Activated B cell treated with CpG ODN at 0.5 μM for 24 hours (primary cell): ENCODE results near the gene MAN1A1. TPM values are rescaled to one million over a fixed set of nuclear protein-coding genes. Genes with fewer than 3 reads are reported as not detected.

Experiments
- ATAC-seq: fragments of 200-7000 bp; cut with Tn5 transposase; one replicate; pipeline ENCODE4 v1.10.0; 2021; ENCODE audit warnings: low read depth, mild to moderate bottlenecking, moderate library complexity
- CTCF ChIA-PET: fragments of 350-600 bp; sonication (Branson Sonifier 250); formaldehyde crosslinking; loops from one replicate; lab custom pipeline; 2021; ENCODE audit warnings: antibody characterized with exemption; lab: Charles Lee
- POLR2A ChIA-PET: fragments of 350-600 bp; sonication (Branson Sonifier 250); formaldehyde crosslinking; loops from one replicate; lab custom pipeline; 2021; ENCODE audit warnings: antibody characterized with exemption; lab: Charles Lee
- DNase-seq: peaks from one replicate; pipeline ENCODE4 v3.0.0; 2022
- H3K27ac Mint-ChIP-seq: one replicate; pipeline ENCODE4 v1.8.0; 2020; ENCODE audit warnings: mixed read lengths
- H3K27me3 Mint-ChIP-seq: one replicate; pipeline ENCODE4 v1.8.0; 2021; ENCODE audit warnings: mixed read lengths
- H3K36me3 Mint-ChIP-seq: one replicate; pipeline ENCODE4 v1.8.0; 2021; ENCODE audit warnings: low read depth, mixed read lengths
- H3K4me1 Mint-ChIP-seq: one replicate; pipeline ENCODE4 v1.8.0; 2021; ENCODE audit warnings: mixed read lengths
- H3K4me3 Mint-ChIP-seq: one replicate; pipeline ENCODE4 v1.8.0; 2020; ENCODE audit warnings: mild to moderate bottlenecking, mixed read lengths
- H3K9me3 Mint-ChIP-seq: one replicate; pipeline ENCODE4 v1.8.0; 2020; ENCODE audit warnings: mixed read lengths
- CTCF ChIP-seq: fragments of 200-600 bp; IDR thresholded peaks from one replicate; pipeline ENCODE4 v1.8.0; 2022; ENCODE audit warnings: antibody characterized with exemption, mild to moderate bottlenecking
- intact Hi-C: fragments of 100-400 bp; cut with micrococcal nuclease; formaldehyde crosslinking; loops from one replicate; pipeline ENCODE4 v1.15.1; 2024
- total RNA-seq: library from RNA; stranded (reverse); gene quantifications from 2 replicates; pipeline ENCODE4 v1.2.3, GENCODE V29; 2022

Gene MAN1A1
- total RNA-seq, 1 donor from 2014 or later: 18.1 TPM

- Mint-ChIP-seq H3K27ac (no peak overlapping the region), H3K4me1 (peaks cover 37% of the 10 kb centered on the region), H3K9me3 (no peaks in the 10 kb centered on the region), H3K36me3 (peaks cover 1% of the 10 kb centered on the region), H3K27me3 (no peaks in the 10 kb centered on the region), H3K4me3 (no peak overlapping the region)
- DNase-seq (no peak), ATAC-seq (no peak)
- ChIA-PET POLR2A (no interaction called here), CTCF (interaction anchor here (1.2 to 2.5 kb wide), 5 partner anchors 11 to 646 kb away, joined by 3 to 12 read pairs (median 4); no protein-coding TSS in a partner anchor)
- intact Hi-C loops: loop anchor here (1.0 to 10.0 kb wide), 6 partner anchors 14 to 1494 kb away; no protein-coding TSS in a partner anchor
- TF ChIP-seq CTCF: no peak
Measured at GRCh38 chr6:119333063-119333609, 16.4 kb downstream of the MAN1A1 start.

- POLR2A ChIA-PET: no interaction called here
- ATAC-seq (no peak), DNase-seq (no peak)
- Mint-ChIP-seq H3K4me1 (peaks cover 31% of the 10 kb centered on the region), H3K27ac (no peak overlapping the region), H3K27me3 (no peaks in the 10 kb centered on the region), H3K36me3 (peaks cover 5% of the 10 kb centered on the region), H3K4me3 (no peak overlapping the region), H3K9me3 (no peaks in the 10 kb centered on the region)
- CTCF ChIA-PET: no interaction called here
- intact Hi-C loops: loop anchor here (2.0 to 10.0 kb wide), 4 partner anchors 15 to 1495 kb away; no protein-coding TSS in a partner anchor
- no peak for TF ChIP-seq CTCF
Measured at GRCh38 chr6:119331663-119332286, 17.8 kb downstream of the MAN1A1 start.

- ChIA-PET CTCF (no interaction called here), POLR2A (no interaction called here)
- no peak for TF ChIP-seq CTCF
- ATAC-seq (no peak), DNase-seq (no peak)
- Mint-ChIP-seq H3K36me3 (peaks cover 7% of the 10 kb centered on the region), H3K4me3 (no peak overlapping the region), H3K27me3 (no peaks in the 10 kb centered on the region), H3K4me1 (peaks cover 21% of the 10 kb centered on the region), H3K27ac (no peak overlapping the region), H3K9me3 (no peaks in the 10 kb centered on the region)
- intact Hi-C loops: loop anchor here (10.0 kb wide), 1 partner anchor 724 kb away; no protein-coding TSS in a partner anchor
Measured at GRCh38 chr6:119330520-119331113, 18.9 kb downstream of the MAN1A1 start.

- H3K27me3 Mint-ChIP-seq: no peaks in the 10 kb centered on the region
- ChIA-PET POLR2A (no interaction called here), CTCF (no interaction called here)
- DNase-seq (no peak), ATAC-seq (no peak)
- H3K9me3 Mint-ChIP-seq: no peaks in the 10 kb centered on the region
- peaks cover 7% of the 10 kb centered on the region for H3K36me3 Mint-ChIP-seq
- peaks cover 12% of the 10 kb centered on the region for H3K4me1 Mint-ChIP-seq
- H3K4me3 Mint-ChIP-seq: no peak overlapping the region
- intact Hi-C loops: loop anchor here (10.0 kb wide), 1 partner anchor 725 kb away; no protein-coding TSS in a partner anchor
- no peak overlapping the region for H3K27ac Mint-ChIP-seq
- no peak for TF ChIP-seq CTCF
Measured at GRCh38 chr6:119329794-119330180, 19.8 kb downstream of the MAN1A1 start.
